ENCODE measurements around the gene SPG7.
"Not testable (repeated sequence)": the region's sequence is repeated elsewhere in the genome, so short reads cannot be mapped to it uniquely, and the experiment has no call there.

SPG7 gene

GRCh38 chr16:89564476-89565255 lies 56.5 kb downstream of the SPG7 start:
- DNase-seq (ENCODE audit: low spot score), result no peak

DNA sequence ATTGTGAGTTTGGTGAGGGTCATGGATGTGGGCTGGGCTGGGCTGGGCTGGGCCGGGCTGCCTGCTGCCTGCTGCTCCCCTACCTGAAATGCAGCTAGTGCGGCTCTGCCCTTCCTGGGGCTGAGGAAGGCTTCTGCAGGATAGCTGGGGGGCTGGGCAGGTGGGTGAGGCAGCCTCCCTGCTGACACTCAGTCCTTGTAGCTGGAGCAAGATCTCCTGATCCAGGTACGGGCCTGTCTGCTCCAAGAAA lies 57.0 kb downstream of the SPG7 start:
- DNase-seq (ENCODE audit: low spot score), result no peak

GRCh38 chr16:89565506-89566372 lies 57.5 kb downstream of the SPG7 start:
- no peak for DNase-seq (ENCODE audit: low spot score)

- DNase-seq (ENCODE audit: low spot score), result no peak
Observed at GRCh38 chr16:89567656-89568594, 59.7 kb downstream of the SPG7 start.

GRCh38 chr16:89569506-89570341 lies 61.5 kb downstream of the SPG7 start:
- DNase-seq (ENCODE audit: low spot score), result no peak

DNA sequence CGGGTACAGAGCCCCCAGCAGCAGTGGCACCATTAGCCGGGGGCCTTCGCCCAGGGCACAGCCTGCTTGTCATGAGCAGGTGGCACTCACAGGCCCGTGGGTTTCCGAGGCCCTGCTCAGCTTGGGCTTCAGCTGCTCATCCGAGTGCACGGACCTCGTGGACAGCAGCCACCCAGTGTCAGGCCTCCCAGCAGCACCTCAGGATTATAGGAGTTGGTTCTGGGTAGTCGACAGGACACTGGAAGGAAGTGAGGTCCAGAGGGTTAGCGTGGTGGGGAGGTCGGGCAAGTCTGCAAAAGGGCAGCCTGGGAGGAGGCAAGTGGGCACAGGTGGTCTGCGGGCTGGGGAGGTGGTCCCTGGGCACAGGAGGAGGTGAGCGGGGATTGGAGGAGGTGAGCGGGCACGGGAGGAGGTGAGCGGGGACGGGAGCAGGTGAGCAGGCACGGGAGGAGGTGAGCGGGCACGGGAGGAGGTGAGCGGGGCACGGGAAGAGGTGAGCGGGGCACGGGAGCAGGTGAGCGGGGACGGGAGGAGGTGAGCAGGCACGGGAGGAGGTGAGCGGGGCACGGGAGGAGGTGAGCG lies 62.2 kb downstream of the SPG7 start:
- no peak for DNase-seq (ENCODE audit: low spot score)

DNA sequence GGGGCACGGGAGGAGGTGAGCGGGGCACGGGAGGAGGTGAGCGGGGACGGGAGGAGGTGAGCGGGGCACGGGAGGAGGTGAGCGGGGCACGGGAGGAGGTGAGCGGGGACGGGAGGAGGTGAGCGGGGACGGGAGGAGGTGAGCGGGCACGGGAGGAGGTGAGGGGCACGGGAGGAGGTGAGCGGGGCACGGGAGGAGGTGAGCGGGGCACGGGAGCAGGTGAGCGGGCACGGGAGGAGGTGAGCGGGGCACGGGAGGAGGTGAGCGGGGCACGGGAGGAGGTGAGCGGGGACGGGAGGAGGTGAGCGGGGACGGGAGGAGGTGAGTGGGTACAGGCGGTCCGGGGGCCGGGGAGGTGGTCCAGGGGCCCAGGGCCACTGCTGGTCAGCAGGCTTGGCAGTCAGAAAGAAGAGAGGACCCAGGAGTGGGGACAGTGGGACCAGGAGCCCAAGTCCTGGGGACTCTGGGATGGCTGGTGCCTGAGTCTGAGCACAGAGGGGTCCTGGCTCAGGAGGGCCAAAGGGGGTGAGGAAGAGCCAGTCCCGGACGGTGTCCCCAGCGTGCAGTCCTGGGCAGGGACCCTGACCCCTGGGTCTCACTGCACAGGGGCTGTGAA lies 62.9 kb downstream of the SPG7 start:
- not testable (repeated sequence) for DNase-seq (ENCODE audit: low spot score)

DNA sequence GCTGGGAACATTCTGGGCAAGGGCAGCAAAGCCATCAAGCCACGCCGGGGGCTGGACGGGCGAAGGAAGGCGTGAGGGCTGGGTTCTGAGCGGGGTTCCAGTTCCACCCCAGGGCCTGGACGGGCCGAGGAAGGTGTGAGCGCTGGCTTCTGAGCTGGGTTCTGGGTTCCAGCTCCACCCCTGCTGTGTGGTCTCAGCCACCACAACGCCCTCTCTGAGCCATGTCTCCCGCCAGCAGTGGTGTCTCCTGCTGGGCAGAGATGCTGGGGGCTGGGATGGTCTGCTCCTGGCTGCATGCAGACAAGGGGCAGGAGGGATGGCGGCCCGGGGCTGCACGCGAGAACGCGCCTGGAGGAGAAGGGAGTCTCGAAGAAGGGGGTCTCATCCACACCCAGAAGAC lies 63.4 kb downstream of the SPG7 start:
- DNase-seq (ENCODE audit: low spot score), result no peak

GRCh38 chr16:89572073-89572484 lies 63.9 kb downstream of the SPG7 start:
- no peak for DNase-seq (ENCODE audit: low spot score)

GRCh38 chr16:89572485-89573205 lies 64.4 kb downstream of the SPG7 start:
- DNase-seq (ENCODE audit: low spot score), result no peak

GRCh38 chr16:89573826-89574680 lies 65.8 kb downstream of the SPG7 start:
- no peak for DNase-seq (ENCODE audit: low spot score)

GRCh38 chr16:89574681-89575246 lies 66.6 kb downstream of the SPG7 start:
- no peak for DNase-seq (ENCODE audit: low spot score)

GRCh38 chr16:89575247-89576152 lies 67.3 kb downstream of the SPG7 start, which contains the start of gene CPNE7:
Gene CPNE7 (plus strand): TSS chr16:89575758. CDS start chr16:89575898, 140 bp downstream.
- no peak for DNase-seq (ENCODE audit: low spot score)

- no peak for DNase-seq (ENCODE audit: low spot score)
Observed at GRCh38 chr16:89576153-89577054, 68.2 kb downstream of the SPG7 start.

- DNase-seq (ENCODE audit: low spot score), result no peak
Observed at GRCh38 chr16:89577055-89577759, 69.0 kb downstream of the SPG7 start.

DNA sequence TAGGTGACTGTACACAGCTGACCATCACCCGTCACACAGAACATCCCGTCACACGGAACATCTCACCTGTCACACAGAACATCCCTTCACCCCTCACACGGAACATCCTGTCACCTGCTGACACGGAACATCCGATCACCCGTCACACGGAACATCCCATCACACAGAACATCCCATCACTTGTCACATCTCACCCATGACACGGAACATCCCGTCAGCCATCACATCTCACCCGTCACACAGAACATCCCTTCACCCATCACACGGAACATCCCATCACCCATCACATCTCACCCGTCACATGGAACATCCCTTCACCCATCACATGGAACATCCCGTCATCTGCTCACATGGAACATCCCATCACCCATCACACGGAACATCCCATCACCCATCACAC lies 71.1 kb downstream of the SPG7 start:
- DNase-seq (ENCODE audit: low spot score), result no peak

All from left forelimb (tissue), 1 donor.